Measurements from ENCODE around the gene AGBL4.

Gene AGBL4

DNA sequence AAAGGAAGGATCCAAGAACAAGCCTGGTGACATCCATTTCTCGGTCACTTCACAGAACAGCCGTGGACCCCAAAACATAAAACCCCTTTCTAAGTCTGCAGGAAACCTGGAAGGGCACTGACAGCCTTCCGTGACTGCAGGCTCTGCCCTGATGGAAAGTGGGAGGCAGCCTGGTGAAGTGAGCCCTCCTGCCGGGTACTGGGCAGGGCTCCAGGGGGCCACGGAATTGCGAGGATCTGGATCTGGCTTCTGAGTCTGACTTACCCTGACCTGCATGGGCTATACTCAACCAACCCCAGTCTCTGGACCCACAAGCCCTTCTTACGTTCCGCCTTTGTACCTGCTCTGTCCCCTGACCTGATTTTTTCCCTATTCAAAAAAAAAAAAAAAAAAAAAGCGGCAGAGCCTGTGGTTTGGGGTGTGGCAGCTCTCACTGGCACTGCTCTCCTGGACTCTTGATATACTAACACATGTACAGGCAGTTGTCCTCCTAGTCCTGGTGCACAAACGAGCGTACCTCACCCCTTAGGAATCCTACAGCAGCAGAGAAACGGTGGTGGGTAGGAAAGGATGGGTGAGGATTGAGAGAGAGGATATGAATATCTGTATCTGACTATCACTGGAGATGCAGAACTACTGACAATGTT lies 1330.0 kb downstream of the AGBL4 start:
- H4K91ac ChIP-seq (ENCODE audit: low read length): no peak overlapping the region
- no peak overlapping the region for H3K4me3 ChIP-seq (ENCODE audit: insufficient read depth in 1 of 2, low read depth in 1 of 2, low read length in 2 of 2)
- no peak overlapping the region for H4K8ac ChIP-seq (ENCODE audit: low read length)
- no peak overlapping the region for H3K4me2 ChIP-seq (ENCODE audit: low read length, poor library complexity, severe bottlenecking)
- no peak overlapping the region for H3K4ac ChIP-seq (ENCODE audit: low read depth in 1 of 2, low read length in 2 of 2)
- H3K18ac ChIP-seq (ENCODE audit: low read depth in 1 of 2, low read length in 2 of 2): no peak overlapping the region
- H3K14ac ChIP-seq (ENCODE audit: low read length in 2 of 2): no peak overlapping the region
- H3K4me1 ChIP-seq (ENCODE audit: control insufficient read depth, insufficient read depth, low read depth, low read length): peaks cover 18% of the 10 kb centered on the region
- no peak for DNase-seq
- no peak overlapping the region for H2BK120ac ChIP-seq (ENCODE audit: low read depth, low read length)
- WGBS: 83% methylated on average over 11 of the region's 12 CpGs
- no peak overlapping the region for H2BK12ac ChIP-seq (ENCODE audit: low read length in 2 of 2)
- no peak overlapping the region for H2BK5ac ChIP-seq (ENCODE audit: low read depth, low read length, poor library complexity, severe bottlenecking)
- H2BK15ac ChIP-seq (ENCODE audit: low read depth, poor library complexity, severe bottlenecking): no peak overlapping the region
- no peaks in the 10 kb centered on the region for H3K9me3 ChIP-seq (ENCODE audit: control insufficient read depth, low read length)
- no peak overlapping the region for H3K9ac ChIP-seq (ENCODE audit: low read length)
- H3K27ac ChIP-seq (ENCODE audit: low read length, poor library complexity, severe bottlenecking): no peak overlapping the region
- peaks cover 0 to 47% of the 10 kb centered on the region in 2 experiments for H3K27me3 ChIP-seq (ENCODE audit: control insufficient read depth in 1 of 2, insufficient read depth in 1 of 2, low read length in 2 of 2)
- no peak overlapping the region for H2AK5ac ChIP-seq (ENCODE audit: low read length, severe bottlenecking)
- no peak overlapping the region for H2AFZ ChIP-seq (ENCODE audit: low read depth, low read length)
- H3K36me3 ChIP-seq (ENCODE audit: control insufficient read depth in 1 of 2, insufficient read depth in 2 of 2, low read depth in 1 of 2, low read length in 2 of 2): no peaks in the 10 kb centered on the region
- H3K23ac ChIP-seq (ENCODE audit: low read length in 2 of 2): no peak overlapping the region
- no peaks in the 10 kb centered on the region for H3K79me1 ChIP-seq (replicated peaks; ENCODE audit: low read length, poor library complexity, severe bottlenecking)

GRCh38 chr1:48693180-48693579 lies 1330.6 kb downstream of the AGBL4 start:
- no peak overlapping the region for H3K4me3 ChIP-seq (ENCODE audit: insufficient read depth in 1 of 2, low read depth in 1 of 2, low read length in 2 of 2)
- WGBS: 78% methylated on average over 11 of the region's 11 CpGs
- H2AFZ ChIP-seq (ENCODE audit: low read depth, low read length): no peak overlapping the region

DNA sequence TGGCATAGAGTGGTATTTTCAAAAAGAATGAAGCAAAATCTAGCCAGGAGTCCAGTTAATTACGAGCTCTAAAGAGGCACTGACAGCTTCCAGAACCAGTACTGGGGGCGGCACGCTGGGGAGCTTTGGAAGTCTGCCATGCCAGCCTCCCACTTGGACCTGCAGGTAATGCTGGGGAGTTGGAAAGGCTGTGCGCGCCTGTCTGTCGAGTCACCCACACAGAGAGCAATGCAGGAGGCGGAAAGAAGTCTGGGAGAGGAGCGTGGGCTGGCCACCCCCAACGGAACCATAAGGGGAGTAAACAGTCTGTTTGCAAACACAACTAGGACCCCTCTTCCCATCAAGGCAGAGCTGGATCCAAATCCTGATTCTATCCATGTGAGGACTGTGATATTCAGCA lies 1331.5 kb downstream of the AGBL4 start:
- WGBS: 75% methylated on average over 9 of the region's 9 CpGs
- H4K91ac ChIP-seq (ENCODE audit: low read length): no peak overlapping the region
- H3K27ac ChIP-seq (ENCODE audit: low read length, poor library complexity, severe bottlenecking): no peak overlapping the region
- H3K36me3 ChIP-seq (ENCODE audit: control insufficient read depth in 1 of 2, insufficient read depth in 2 of 2, low read depth in 1 of 2, low read length in 2 of 2): no peaks in the 10 kb centered on the region
- H2BK120ac ChIP-seq (ENCODE audit: low read depth, low read length): no peak overlapping the region
- H2AFZ ChIP-seq (ENCODE audit: low read depth, low read length): no peak overlapping the region
- H4K8ac ChIP-seq (ENCODE audit: low read length): no peak overlapping the region
- H3K23ac ChIP-seq (ENCODE audit: low read length in 2 of 2): no peak overlapping the region
- H2BK15ac ChIP-seq (ENCODE audit: low read depth, poor library complexity, severe bottlenecking): no peak overlapping the region
- H3K9me3 ChIP-seq (ENCODE audit: control insufficient read depth, low read length): no peaks in the 10 kb centered on the region
- H3K4me1 ChIP-seq (ENCODE audit: control insufficient read depth, insufficient read depth, low read depth, low read length): peaks cover 25% of the 10 kb centered on the region
- no peak overlapping the region for H3K9ac ChIP-seq (ENCODE audit: low read length)
- H2BK5ac ChIP-seq (ENCODE audit: low read depth, low read length, poor library complexity, severe bottlenecking): no peak overlapping the region
- H3K4ac ChIP-seq (ENCODE audit: low read depth in 1 of 2, low read length in 2 of 2): no peak overlapping the region
- H3K14ac ChIP-seq (ENCODE audit: low read length in 2 of 2): no peak overlapping the region
- H3K4me2 ChIP-seq (ENCODE audit: low read length, poor library complexity, severe bottlenecking): no peak overlapping the region
- no peak overlapping the region for H3K18ac ChIP-seq (ENCODE audit: low read depth in 1 of 2, low read length in 2 of 2)
- DNase-seq: no peak
- no peak overlapping the region for H2BK12ac ChIP-seq (ENCODE audit: low read length in 2 of 2)
- H3K27me3 ChIP-seq (ENCODE audit: control insufficient read depth in 1 of 2, insufficient read depth in 1 of 2, low read length in 2 of 2): peaks cover 0 to 49% of the 10 kb centered on the region in 2 experiments
- no peak overlapping the region for H2AK5ac ChIP-seq (ENCODE audit: low read length, severe bottlenecking)
- H3K4me3 ChIP-seq (ENCODE audit: insufficient read depth in 1 of 2, low read depth in 1 of 2, low read length in 2 of 2): no peak overlapping the region
- H3K79me1 ChIP-seq (replicated peaks; ENCODE audit: low read length, poor library complexity, severe bottlenecking): no peaks in the 10 kb centered on the region

More at GRCh38 chr1:48693180-48693579, 1330.6 kb downstream of the AGBL4 start:
- Histone ChIP-seq H3K23ac (ENCODE audit: low read length in 2 of 2) (no peak overlapping the region), H2BK5ac (ENCODE audit: low read depth, low read length, poor library complexity, severe bottlenecking) (no peak overlapping the region), H2BK120ac (ENCODE audit: low read depth, low read length) (no peak overlapping the region), H3K27ac (ENCODE audit: low read length, poor library complexity, severe bottlenecking) (no peak overlapping the region), H3K14ac (ENCODE audit: low read length in 2 of 2) (no peak overlapping the region), H3K4ac (ENCODE audit: low read depth in 1 of 2, low read length in 2 of 2) (no peak overlapping the region), H3K9me3 (ENCODE audit: control insufficient read depth, low read length) (no peaks in the 10 kb centered on the region), H3K79me1 (replicated peaks; ENCODE audit: low read length, poor library complexity, severe bottlenecking) (no peaks in the 10 kb centered on the region), H3K18ac (ENCODE audit: low read depth in 1 of 2, low read length in 2 of 2) (no peak overlapping the region), H2BK15ac (ENCODE audit: low read depth, poor library complexity, severe bottlenecking) (no peak overlapping the region), H2AK5ac (ENCODE audit: low read length, severe bottlenecking) (no peak overlapping the region), H3K36me3 (ENCODE audit: control insufficient read depth in 1 of 2, insufficient read depth in 2 of 2, low read depth in 1 of 2, low read length in 2 of 2) (no peaks in the 10 kb centered on the region), H2BK12ac (ENCODE audit: low read length in 2 of 2) (no peak overlapping the region), H3K9ac (ENCODE audit: low read length) (no peak overlapping the region), H3K4me2 (ENCODE audit: low read length, poor library complexity, severe bottlenecking) (no peak overlapping the region), H3K27me3 (ENCODE audit: control insufficient read depth in 1 of 2, insufficient read depth in 1 of 2, low read length in 2 of 2) (peaks cover 0 to 47% of the 10 kb centered on the region in 2 experiments), H4K91ac (ENCODE audit: low read length) (no peak overlapping the region), H3K4me1 (ENCODE audit: control insufficient read depth, insufficient read depth, low read depth, low read length) (peaks cover 19% of the 10 kb centered on the region), H4K8ac (ENCODE audit: low read length) (no peak overlapping the region)
- DNase-seq: no peak

- no peak for DNase-seq
- H3K4me2 ChIP-seq (ENCODE audit: low read length, poor library complexity, severe bottlenecking): no peak overlapping the region
- WGBS: 76% methylated on average over 3 of the region's 5 CpGs
Measured at GRCh38 chr1:48691429-48692001, 1332.2 kb downstream of the AGBL4 start.

More at GRCh38 chr1:48691429-48692001, 1332.2 kb downstream of the AGBL4 start:
- H2BK5ac ChIP-seq (ENCODE audit: low read depth, low read length, poor library complexity, severe bottlenecking): no peak overlapping the region
- H3K9me3 ChIP-seq (ENCODE audit: control insufficient read depth, low read length): no peaks in the 10 kb centered on the region
- H2BK12ac ChIP-seq (ENCODE audit: low read length in 2 of 2): no peak overlapping the region
- no peak overlapping the region for H3K9ac ChIP-seq (ENCODE audit: low read length)
- no peak overlapping the region for H4K91ac ChIP-seq (ENCODE audit: low read length)
- H3K4ac ChIP-seq (ENCODE audit: low read depth in 1 of 2, low read length in 2 of 2): no peak overlapping the region
- no peak overlapping the region for H3K23ac ChIP-seq (ENCODE audit: low read length in 2 of 2)
- H2AFZ ChIP-seq (ENCODE audit: low read depth, low read length): no peak overlapping the region
- no peaks in the 10 kb centered on the region for H3K79me1 ChIP-seq (replicated peaks; ENCODE audit: low read length, poor library complexity, severe bottlenecking)
- H2BK120ac ChIP-seq (ENCODE audit: low read depth, low read length): no peak overlapping the region
- no peak overlapping the region for H3K14ac ChIP-seq (ENCODE audit: low read length in 2 of 2)
- H3K27me3 ChIP-seq (ENCODE audit: control insufficient read depth in 1 of 2, insufficient read depth in 1 of 2, low read length in 2 of 2): peaks cover 0 to 49% of the 10 kb centered on the region in 2 experiments
- no peak overlapping the region for H3K27ac ChIP-seq (ENCODE audit: low read length, poor library complexity, severe bottlenecking)
- H3K36me3 ChIP-seq (ENCODE audit: control insufficient read depth in 1 of 2, insufficient read depth in 2 of 2, low read depth in 1 of 2, low read length in 2 of 2): no peaks in the 10 kb centered on the region
- H3K4me1 ChIP-seq (ENCODE audit: control insufficient read depth, insufficient read depth, low read depth, low read length): peaks cover 29% of the 10 kb centered on the region
- H3K4me3 ChIP-seq (ENCODE audit: insufficient read depth in 1 of 2, low read depth in 1 of 2, low read length in 2 of 2): no peak overlapping the region
- no peak overlapping the region for H4K8ac ChIP-seq (ENCODE audit: low read length)
- H3K18ac ChIP-seq (ENCODE audit: low read depth in 1 of 2, low read length in 2 of 2): no peak overlapping the region
- H2AK5ac ChIP-seq (ENCODE audit: low read length, severe bottlenecking): no peak overlapping the region
- H2BK15ac ChIP-seq (ENCODE audit: low read depth, poor library complexity, severe bottlenecking): no peak overlapping the region

Data from mesenchymal stem cell (in vitro differentiated cells and primary cell).